ENCODE measurements around the gene C6orf136. TPM values are rescaled to one million over a fixed set of nuclear protein-coding genes. Genes with fewer than 3 reads are reported as not detected.

Gene C6orf136
- total and polyA plus RNA-seq, 9 of the 15 experiments (the other 6 are each of a cell fraction or from before 2014, with no cell fraction given) = 14.1 to 63.1 (median 18.4) TPM

- TF ChIP-seq FOXA3 (CRISPR knock-in tag; conservative IDR thresholded peaks at IDR 0.05 in 1 of 2, IDR thresholded peaks at IDR 0.05 in 1 of 2) (0 out of 4 replicates have a peak, but pooled peaks of 1 of the 2 experiments have one; percentile 32), MYC (IDR thresholded peaks at IDR 0.05; ENCODE audit: low read depth, low read length) (0 out of 2 replicates have a peak, but pooled peaks have one; percentile 3), MYC (CRISPR knock-in tag; IDR thresholded peaks at IDR 0.05; ENCODE audit: borderline replicate concordance, low read depth) (no peak), ELF2 (CRISPR knock-in tag; IDR thresholded peaks at IDR 0.05) (0 out of 2 replicates have a peak, but pooled peaks have one; percentile 12), CREB3 (tag; conservative IDR thresholded peaks at IDR 0.05; ENCODE audit: low read depth) (no peak), NRF1 (conservative IDR thresholded peaks at IDR 0.05 in 1 of 2, IDR thresholded peaks at IDR 0.05 in 1 of 2) (peak; percentile 52 to 56), SIX5 (IDR thresholded peaks at IDR 0.05; ENCODE audit: borderline replicate concordance in 1 of 2, insufficient read depth in 1 of 2, low read depth in 1 of 2, low read length in 2 of 2) (no peak), EP300 (IDR thresholded peaks at IDR 0.05; ENCODE audit: low read length) (0 out of 2 replicates have a peak, but pooled peaks have one; percentile 21), ESRRB (CRISPR knock-in tag; IDR thresholded peaks at IDR 0.05; ENCODE audit: borderline replicate concordance) (no peak), ATF6 (CRISPR knock-in tag; IDR thresholded peaks at IDR 0.05) (0 out of 2 replicates have a peak, but pooled peaks have one; percentile 52)
These were observed 44.4 kb downstream of the C6orf136 start (continued) for GRCh38 chr6:30691208-30691847.

Data from K562 (cell line).